Measurements from ENCODE around the gene BAG2. TPM values are rescaled to one million over a fixed set of nuclear protein-coding genes. Genes with fewer than 3 reads are reported as not detected.

BAG2 gene
- total RNA-seq, 2 experiments from 2014 or later, result 9.6 to 10.3 TPM

DNA sequence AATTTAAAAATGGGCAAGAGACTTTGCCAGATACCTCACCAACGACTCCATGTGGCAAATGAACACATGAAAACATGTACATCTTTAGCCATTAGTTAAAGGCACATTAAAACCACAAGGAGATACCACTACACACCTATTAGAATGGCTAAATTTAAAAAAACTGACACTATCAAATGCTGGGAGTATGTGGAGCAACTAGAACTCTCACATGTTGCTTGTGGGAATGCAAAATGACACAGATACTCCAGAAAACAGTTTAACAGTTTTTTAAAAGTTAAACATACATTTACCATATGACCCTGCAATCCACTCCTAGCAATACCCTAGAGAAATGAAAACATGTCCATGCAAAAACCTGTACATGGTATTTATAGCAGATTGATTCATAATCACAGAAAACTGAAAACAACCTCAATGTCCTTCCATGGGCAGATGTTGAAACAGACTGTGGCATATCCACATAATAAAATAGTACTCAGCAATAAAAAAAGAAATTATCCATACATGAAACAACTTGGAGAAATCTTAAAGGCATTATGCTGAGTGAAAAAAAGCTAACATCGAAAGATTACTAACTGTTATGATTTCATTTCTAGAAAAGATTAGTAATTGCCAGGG is 48.1 kb downstream of the BAG2 start:
- CTCF ChIA-PET, result interaction anchor here (1.1 kb wide), 1 partner anchor 316 kb away, joined by 3 read pairs; no protein-coding TSS in a partner anchor
- H3K27me3 Mint-ChIP-seq, result peaks cover 21% of the 10 kb centered on the region
- no peak overlapping the region for H3K4me3 Mint-ChIP-seq
- peaks cover under 1% of the 10 kb centered on the region for H3K9me3 Mint-ChIP-seq (ENCODE audit: low read depth)
- DNase-seq, result no peak
- H3K4me1 Mint-ChIP-seq, result peaks cover 31% of the 10 kb centered on the region
- no peak for ATAC-seq
- H3K36me3 Mint-ChIP-seq, result peaks cover 19% of the 10 kb centered on the region
- H3K27ac Mint-ChIP-seq, result no peak overlapping the region

DNA sequence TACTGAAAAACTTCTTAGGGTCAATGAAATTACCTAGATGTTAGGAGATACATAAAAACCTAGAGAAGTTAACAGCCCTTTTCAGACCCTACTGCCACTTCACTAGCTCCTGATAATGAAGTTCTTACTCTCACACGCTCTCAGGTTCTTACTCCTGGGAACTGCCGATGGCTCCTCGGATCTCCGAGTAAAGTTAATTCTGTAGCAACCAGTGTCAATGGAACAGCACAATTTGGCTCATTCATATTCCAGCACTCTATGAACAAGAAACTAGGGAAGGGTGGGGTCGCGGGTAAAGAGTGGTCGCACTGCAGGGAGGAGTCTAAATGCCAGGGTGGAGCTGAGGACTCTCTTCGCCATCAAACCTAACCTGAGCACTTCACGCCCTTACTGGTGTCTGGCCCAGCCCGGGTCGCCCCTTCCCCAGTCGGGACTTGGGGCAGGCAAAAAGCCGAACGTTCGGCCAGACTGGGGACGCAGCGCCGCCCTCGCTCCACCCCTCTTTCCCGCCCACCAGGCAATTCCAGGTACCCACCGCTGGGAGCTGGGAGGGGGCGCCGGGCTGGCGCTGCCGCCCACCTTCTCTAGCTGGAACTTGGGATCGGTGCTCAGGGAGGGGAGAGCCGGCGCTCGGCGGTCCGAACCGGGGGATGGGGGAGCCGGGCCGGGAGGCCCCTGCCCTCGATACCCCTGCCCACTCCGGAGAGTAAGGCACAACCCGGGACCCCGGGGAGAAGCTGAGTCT is 49.2 kb downstream of the BAG2 start:
- no peaks in the 10 kb centered on the region for H3K9me3 Mint-ChIP-seq (ENCODE audit: low read depth)
- peaks cover 26% of the 10 kb centered on the region for H3K27me3 Mint-ChIP-seq
- H3K4me3 Mint-ChIP-seq, result peak overlapping the region; percentile 86
- peaks cover 31% of the 10 kb centered on the region for H3K4me1 Mint-ChIP-seq
- ATAC-seq (peak; percentile 69), DNase-seq (peak; percentile 62)
- H3K27ac Mint-ChIP-seq, result peak overlapping the region; percentile 68
- H3K36me3 Mint-ChIP-seq, result peaks cover 14% of the 10 kb centered on the region
- CTCF ChIA-PET, result interaction anchor here (0.7 to 1.6 kb wide), 9 partner anchors 13 to 374 kb away, joined by 3 to 8 read pairs (median 3); partner anchors contain the start of gene PRIM2

DNA sequence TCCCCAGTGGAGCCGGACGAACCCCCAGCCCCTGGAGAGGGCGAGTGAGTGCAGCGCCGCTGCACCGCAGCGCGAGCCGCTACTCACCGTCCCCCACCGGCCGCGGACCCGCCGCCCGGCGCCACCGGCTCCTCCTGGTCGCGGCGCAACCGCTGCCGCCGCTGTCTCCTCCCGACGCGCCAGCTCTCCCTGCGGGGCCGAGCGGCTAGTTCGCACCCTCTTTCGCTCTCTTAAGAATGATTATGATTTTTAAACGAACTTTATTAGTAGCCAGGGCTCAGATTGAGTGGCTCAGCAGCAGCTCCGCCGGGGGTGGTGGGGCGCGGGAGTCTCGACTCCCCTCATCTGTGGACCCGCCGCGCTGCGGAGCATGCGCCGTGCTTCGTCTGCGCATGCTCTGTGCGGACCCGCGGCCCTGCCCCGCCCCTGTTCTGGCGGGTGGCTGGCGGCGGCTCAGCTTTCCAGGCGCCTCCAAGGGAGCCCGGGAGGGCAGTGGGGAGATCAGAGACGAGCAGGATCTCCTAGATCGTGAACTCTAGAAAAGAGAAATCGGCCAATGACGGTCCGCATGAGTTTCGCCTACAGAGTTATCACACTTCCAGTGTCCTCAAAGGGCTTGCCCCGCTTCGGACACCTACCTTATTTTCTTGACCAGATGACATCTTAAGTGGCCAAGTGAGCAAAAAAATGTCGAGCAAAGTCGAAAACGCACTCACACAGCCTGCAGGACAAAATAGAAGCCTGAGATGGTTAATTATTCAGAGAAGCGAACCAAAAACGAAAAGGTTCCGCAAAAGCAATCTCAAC is 50.0 kb downstream of the BAG2 start, which contains the start of gene RAB23:
Gene RAB23 (minus strand): TSS at position 372 of the 807 bp plus-strand sequence. CDS start 11,927 bp downstream, outside the sequence.
- peak; percentile 84 for DNase-seq
- Mint-ChIP-seq H3K9me3 (ENCODE audit: low read depth) (no peaks in the 10 kb centered on the region), H3K27ac (peak within 1 kb of the TSS; percentile 83), H3K4me3 (peak within 1 kb of the TSS; percentile 86), H3K27me3 (peaks cover 31% of the 10 kb centered on the region), H3K36me3 (peaks cover 12% of the 10 kb centered on the region), H3K4me1 (peaks cover 26% of the 10 kb centered on the region)
- peak; percentile 93 for ATAC-seq
- CTCF ChIA-PET, result interaction anchor here (0.7 to 1.6 kb wide), 9 partner anchors 14 to 374 kb away, joined by 3 to 8 read pairs (median 3); partner anchors contain the start of gene PRIM2

DNA sequence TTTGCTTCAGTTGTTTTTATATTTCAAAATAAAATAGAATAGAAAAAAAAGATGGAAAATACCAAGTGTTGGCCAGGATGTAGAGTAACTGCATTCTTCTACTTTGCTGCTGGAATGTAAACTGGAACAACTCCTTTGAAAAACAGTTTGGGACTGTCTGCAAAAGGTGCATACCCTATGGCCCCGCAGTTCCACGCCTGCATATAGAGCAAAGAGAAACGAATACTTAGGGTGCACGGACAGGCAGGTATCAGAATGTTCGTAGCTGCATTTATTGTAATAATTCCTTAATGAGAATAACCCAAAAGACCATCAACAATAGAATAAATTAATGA is 50.6 kb downstream of the BAG2 start:
- H3K27me3 Mint-ChIP-seq, result peaks cover 31% of the 10 kb centered on the region
- H3K36me3 Mint-ChIP-seq, result peaks cover 12% of the 10 kb centered on the region
- ATAC-seq (no peak), DNase-seq (no peak)
- H3K4me3 Mint-ChIP-seq, result peak overlapping the region; percentile 86
- no peak overlapping the region for H3K27ac Mint-ChIP-seq
- CTCF ChIA-PET, result interaction anchor here (1.5 to 1.6 kb wide), 3 partner anchors 48 to 102 kb away, joined by 3 to 8 read pairs (median 3); partner anchors contain the start of gene PRIM2
- H3K4me1 Mint-ChIP-seq, result peaks cover 24% of the 10 kb centered on the region
- no peaks in the 10 kb centered on the region for H3K9me3 Mint-ChIP-seq (ENCODE audit: low read depth)

DNA sequence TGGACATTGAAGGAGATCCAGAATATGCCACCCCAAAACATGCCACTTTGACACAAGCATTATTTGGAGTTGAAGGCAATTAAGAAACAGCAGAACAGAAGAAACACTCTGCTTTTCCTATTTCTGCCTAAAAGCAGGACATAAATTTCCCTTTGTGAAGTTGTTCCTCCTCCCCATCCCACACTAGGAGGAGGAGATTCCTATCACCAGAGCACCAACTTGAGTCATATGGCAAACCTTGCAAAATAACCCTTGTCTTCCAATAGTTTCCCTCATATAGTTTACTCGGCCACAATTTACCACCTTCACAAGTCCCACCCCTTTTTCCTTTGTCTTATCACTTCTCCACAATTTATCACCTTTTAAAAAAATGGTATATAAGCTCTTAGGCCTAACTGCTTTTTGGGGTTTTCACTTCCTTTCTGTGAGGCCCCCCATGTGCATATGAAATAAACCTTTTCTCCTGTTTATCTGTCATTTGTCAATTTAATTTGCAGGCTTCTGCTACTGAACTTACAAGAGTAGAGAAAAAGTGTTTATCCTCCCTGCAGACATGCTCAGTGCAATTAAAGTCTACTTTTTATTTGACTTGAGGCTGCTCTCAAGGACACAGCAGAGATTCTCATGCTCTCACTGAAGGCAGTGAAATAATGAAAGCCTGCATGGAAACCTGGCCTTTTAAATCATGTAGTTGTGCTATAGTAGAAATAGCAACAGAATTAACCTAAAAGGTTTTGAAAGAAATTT is 52.8 kb downstream of the BAG2 start:
- Mint-ChIP-seq H3K4me3 (no peak overlapping the region), H3K27ac (no peak overlapping the region), H3K27me3 (peaks cover 42% of the 10 kb centered on the region), H3K4me1 (peaks cover 21% of the 10 kb centered on the region), H3K9me3 (ENCODE audit: low read depth) (no peaks in the 10 kb centered on the region), H3K36me3 (peaks cover 8% of the 10 kb centered on the region)
- ATAC-seq (no peak), DNase-seq (no peak)
- CTCF ChIA-PET, result no interaction called here

DNA sequence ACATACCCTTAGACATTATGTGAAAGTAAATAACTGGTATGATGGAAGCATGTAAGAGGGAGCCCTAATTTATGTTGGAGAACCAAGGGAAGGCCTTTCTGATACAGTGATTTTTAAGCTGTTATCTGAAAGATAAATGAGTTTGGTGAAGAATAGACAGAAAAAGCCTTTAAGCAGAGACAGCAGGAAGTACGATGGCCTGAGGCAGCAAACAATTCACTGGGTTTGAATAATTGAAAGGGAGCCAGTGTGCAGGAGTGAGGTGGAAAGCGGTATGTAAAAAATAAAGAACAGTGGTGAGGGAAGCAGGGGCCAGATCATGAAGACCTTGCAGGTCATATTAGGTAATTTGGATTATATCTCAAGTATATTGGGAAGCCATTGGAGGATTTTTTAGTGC is 54.1 kb downstream of the BAG2 start:
- CTCF ChIA-PET, result no interaction called here
- H3K4me3 Mint-ChIP-seq, result no peak overlapping the region
- peaks cover 1% of the 10 kb centered on the region for H3K36me3 Mint-ChIP-seq
- H3K27me3 Mint-ChIP-seq, result peaks cover 47% of the 10 kb centered on the region
- H3K9me3 Mint-ChIP-seq (ENCODE audit: low read depth), result no peaks in the 10 kb centered on the region
- ATAC-seq, result no peak
- DNase-seq, result no peak
- peaks cover 12% of the 10 kb centered on the region for H3K4me1 Mint-ChIP-seq
- H3K27ac Mint-ChIP-seq, result no peak overlapping the region

Other genes with a start within 250 kb of the BAG2 start
- gene BEND6, start 217.2 kb upstream of the BAG2 start, total RNA-seq, result not detected
- 10 to 100 TPM; 14.1 to 15.0 TPM for gene KIAA1586, start 125.6 kb upstream of the BAG2 start, total RNA-seq
- gene ZNF451, start 82.1 kb upstream of the BAG2 start, total RNA-seq, result 10 to 100 TPM; 64.9 to 68.7 TPM
- gene RAB23, start 50.0 kb downstream of the BAG2 start, total RNA-seq, result 1 to 10 TPM; 3.3 to 3.9 TPM
- gene PRIM2, start 145.3 kb downstream of the BAG2 start, total RNA-seq, result 10 to 100 TPM; 36.2 to 42.8 TPM